Measurements from ENCODE around the gene C1QTNF2.

Gene C1QTNF2, protein sequence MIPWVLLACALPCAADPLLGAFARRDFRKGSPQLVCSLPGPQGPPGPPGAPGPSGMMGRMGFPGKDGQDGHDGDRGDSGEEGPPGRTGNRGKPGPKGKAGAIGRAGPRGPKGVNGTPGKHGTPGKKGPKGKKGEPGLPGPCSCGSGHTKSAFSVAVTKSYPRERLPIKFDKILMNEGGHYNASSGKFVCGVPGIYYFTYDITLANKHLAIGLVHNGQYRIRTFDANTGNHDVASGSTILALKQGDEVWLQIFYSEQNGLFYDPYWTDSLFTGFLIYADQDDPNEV

DNA sequence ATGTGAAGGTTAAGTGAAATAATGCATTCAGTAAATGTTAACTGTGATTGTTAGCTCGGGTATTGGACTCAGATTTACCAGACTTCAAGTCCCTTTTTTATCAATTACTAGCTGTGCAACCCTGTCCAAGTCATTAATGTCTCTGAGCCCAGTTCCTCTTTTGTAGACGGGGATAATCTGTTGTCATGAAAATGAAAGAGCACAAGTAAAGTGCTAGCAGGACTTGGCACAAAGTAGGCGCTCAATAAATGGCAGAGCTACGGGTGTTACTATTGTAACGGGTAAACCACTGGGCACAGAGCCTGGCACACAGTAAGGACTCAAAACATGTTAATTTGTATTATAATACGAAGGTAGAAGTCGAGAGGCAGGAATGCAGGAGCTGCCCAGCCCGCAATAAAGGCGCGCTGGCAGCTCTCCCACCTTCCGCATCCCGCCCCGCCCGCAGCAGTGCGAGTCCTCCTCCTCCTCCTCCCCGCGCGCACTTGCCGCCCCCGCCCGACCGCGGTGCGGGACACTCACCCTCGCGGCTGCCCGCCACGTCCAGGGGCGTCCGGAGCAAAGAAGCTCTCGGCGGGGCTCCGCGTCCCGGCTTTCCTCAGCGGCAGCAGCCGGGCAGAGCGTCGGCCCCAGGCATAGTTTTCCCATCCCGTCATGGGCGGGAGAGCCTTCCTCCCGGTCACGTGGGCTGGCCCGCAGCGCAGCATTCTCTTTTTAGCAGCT lies at the start of gene C1QTNF2:
C1QTNF2 (minus strand) TSS at position 637 of the 723 bp plus-strand sequence. CDS start 15,615 bp downstream, outside the sequence.
- no peak for DNase-seq (ENCODE audit: low spot score)

DNA sequence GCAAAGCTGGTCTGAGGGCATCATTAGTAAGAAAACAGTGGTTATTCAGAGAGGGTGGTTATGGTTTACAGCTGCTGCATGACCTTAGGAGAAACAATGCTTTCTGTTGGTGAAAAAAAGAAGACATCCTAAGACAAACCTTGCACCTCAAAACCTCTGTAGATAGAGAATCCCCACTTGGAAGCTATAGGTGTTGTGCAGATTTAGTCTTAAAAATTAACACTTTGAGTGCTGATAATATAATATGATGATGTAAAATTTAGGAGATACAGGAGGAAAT lies 49.8 kb upstream of the C1QTNF2 start:
- DNase-seq (ENCODE audit: low spot score): no peak

DNA sequence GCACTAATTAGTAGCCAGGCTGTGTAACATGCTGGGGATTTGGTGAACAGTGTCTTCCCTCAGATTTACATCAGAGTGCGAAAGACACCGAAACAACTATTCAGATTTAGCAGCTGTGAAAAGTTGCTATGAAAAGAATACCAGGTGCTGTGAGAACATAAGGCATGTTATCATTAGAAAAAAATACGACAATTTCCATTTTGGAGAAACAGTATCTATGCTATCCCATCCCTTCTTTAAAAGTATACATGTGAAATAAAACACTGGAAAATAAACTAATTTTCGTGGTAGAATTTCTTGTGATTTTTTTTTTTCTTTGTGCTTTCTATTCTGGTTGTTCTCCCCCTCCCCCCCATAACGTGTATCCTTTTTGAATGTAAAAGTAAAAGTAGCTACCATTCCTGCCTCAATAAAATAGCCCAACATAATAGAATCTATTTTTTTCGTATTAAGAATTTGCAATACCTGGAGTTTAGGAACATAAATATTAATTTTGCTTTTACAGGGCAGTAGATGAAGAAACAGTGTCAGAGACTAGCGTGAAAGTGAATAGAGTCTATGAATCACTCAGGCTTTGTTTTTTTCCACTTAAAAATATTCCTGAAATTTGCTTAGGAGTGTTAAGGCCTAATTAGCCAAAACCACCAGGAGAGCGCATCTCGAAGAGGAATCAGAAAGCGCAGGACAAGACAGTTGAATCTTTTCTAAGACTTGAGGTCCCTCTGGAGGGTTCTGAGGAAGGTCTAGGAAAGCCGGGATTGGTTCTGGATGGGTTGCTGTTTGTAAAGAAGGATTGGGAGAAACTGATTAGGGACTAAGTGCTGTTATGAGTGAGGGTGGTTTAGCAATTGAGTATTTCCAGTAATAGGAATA lies 49.3 kb upstream of the C1QTNF2 start:
- no peak for DNase-seq (ENCODE audit: low spot score)

DNA sequence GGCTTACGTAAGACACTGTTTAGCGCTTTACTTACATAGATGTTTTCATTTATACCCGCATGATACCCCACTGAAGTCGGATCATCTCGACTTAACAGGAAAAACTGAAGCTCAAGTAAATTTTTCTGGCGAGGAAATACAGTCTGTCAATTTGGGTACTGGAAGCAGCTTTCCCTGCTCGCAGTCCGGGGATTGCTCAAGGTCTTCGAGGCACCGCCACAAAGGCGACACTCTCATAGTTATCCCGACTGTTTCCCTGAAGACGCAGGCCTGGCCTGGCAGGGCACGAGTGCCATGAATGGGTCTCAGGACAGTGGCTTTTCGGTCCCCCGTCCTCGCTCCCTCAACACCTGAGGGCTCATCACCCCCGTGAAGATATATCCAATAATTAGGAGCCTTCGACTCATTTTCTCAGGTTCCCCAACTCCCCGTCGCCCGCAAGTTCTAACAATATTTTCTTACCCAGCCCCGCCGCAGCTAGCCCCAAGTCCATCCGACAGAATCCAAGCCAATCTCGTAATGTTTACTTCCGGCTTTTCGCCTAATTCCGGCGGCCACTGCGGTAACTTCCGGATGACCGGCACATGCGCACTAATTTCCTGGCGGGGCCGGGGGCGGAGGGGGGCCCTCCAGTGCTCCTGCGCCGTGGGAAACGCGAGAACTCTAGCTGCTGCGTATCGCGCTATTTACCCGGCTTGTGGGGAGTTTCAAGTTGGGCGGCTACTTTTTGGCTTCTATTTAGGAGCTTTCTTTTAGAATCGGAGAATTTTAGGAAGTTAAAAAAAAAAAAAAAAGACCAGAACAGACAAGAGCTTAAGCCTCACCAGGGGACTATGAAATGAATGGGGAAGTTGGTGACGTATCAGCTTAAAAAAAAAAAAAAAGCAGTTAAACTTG lies 48.4 kb upstream of the C1QTNF2 start, which contains the start of gene SLU7:
SLU7 (minus strand) TSS at position 521 of the 897 bp plus-strand sequence. CDS start 3,787 bp downstream, outside the sequence.
- DNase-seq (ENCODE audit: low spot score): peak; percentile 92

DNA sequence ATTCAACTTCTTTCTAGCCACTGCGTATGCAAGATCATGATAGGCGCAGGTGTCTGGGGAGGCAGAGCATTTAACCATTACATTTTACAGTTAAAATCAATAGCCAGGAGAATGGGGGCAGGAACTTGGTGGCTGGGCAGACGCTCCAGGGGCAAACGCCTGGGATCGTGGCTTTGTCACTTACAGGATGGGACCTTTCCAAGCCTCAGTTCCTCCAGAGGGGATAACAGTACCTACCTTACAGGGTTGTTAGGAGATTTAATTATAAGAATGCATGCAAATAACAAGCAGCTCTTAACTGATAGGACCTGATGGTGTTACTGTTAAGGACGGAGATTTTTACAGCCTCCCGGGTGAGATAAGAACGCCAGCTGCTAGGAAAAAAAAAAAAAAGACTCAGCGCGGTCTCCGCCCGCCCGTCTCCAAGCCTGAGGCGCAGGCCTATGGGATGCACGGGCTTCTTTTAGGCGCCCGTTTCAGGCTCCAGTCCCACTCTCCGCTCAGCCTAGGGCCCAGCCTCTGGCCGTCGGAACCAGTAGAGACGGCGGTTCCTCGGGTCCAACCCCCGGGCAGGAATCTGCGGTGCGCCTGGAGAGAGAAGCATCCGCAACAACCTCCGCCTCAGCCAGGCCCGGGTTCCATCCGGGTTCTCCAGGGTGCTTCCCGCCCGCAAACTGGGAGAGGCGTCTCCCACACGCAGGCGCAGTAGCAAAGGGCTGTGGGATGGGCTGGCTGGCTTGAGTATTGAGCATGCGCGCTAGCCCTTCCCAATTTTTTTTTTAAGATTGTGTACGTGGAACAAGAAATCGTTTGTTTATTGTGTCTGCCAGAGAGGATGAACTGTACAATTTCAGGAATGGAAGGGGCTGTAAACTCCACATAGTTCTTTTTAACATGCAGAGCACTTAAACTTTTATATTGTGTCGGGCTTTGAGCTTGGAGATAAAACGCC lies 29.3 kb upstream of the C1QTNF2 start, which contains the start of gene FAM200C:
FAM200C (minus strand) TSS at position 653 of the 952 bp plus-strand sequence. CDS start 4,564 bp downstream, outside the sequence.
- DNase-seq (ENCODE audit: low spot score): peak; percentile 89

DNA sequence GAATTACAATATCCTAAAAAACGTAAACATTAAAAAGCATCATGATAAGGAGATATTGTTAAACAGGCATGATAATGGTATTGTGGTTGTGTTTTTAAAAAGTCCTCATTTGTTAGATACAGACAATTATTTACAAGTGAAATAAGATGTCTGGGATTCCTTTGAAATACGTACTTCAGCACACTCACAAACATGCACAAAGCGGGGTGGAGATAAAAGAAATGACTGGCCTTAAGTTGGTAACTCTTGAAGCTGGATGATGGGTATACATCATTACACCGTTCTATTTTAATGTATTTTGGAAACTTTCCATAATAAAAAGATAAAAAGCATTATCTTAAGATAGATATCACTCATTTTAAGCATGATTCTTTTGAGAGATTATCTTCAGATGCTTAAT lies 28.4 kb upstream of the C1QTNF2 start:
- DNase-seq (ENCODE audit: low spot score): no peak

DNA sequence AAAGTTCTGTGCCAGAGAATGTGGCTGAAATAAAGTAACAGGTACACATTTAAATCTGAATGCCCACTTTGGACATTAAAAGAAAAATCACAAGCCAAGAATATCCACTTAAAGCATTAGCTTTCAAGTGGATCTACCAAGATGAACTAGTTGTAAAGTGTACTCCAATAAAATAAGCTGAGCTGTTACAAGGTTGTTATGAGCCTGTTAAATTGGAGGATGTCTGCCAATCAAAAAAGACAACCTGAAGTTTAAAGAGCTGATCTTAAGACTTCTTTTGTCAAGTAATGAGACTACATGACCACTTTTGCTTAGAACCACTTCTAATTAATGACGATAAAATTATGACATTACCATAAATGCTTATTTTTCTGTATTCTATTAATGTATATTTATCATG lies 27.1 kb upstream of the C1QTNF2 start:
- no peak for DNase-seq (ENCODE audit: low spot score)

DNA sequence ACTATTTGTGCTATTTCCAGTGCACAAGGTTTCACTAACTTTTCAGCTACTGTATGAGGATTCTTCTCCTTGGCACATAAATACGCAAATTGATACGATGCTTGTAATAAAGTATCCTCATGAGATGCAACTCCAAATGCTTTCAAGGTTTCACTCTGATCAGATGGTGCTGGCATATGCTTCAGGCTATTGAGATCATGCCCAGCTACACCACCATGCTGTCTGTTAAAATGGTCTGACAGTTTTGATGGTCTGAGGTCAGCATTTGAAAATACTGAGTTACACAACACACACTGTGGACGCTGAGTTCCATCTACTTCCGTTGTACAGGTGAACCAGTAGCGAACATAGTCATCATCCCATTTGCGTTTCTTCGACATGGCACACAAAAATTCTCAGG lies 24.7 kb upstream of the C1QTNF2 start:
- DNase-seq (ENCODE audit: low spot score): no peak

DNA sequence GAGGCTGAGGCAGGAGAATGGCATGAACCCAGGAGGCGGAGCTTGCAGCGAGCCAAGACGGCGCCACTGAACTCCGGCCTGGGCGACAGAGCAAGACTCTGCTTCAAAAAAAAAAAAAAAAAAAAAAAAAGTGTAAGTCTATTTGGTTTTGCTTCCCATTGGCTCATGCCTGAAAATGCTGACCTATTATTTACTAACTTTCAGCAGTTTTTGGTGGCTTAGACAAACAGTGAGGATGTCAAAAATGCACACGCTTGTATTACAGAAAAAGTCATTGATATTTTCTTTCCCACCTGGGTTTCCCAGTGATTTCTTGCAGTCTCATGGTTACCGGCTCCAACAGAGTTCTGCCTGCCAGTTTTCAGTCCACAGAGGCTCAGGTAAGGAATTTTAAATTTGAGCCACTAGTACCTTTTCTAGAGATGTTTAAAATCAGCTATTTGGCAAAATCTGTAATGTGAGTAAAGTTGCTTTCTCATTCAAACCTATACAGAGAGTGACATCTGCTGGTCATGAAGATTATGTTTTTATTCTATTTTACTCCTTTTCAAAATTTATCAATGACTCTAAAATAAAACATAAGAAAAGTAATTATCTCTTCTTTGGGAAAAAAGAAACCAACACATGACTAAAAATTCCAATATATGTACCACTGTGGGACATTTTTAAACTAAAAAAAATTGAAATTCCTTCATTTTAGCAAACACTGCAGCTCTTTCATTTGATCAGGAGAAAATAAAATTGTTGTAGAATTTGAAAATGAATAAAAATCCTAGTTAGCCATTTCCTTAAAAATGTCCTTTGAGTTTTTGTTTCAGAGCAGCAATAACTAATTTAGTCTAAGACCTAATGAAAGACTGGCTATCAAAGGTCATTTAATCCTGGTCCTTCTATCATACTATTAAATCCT lies 20.6 kb upstream of the C1QTNF2 start:
- DNase-seq (ENCODE audit: low spot score): peak; percentile 14

DNA sequence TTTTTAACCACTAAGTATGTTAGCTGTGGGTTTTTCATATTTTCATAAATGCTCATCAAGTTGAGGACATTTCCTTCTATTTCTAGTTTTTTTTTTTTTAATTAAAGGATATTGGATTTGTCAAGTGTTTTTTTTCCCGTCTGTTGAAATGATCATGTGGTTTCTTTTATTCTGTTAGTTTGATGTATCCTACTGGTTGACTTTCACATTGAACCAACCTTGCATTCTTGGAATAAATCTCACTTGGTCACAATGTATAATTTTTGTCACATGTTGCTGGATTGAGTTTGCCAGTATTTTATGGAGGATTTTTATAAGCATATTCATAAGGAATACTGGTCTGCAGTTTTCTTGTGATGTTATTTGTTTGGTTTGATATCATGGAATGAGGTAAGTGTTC lies 17.0 kb upstream of the C1QTNF2 start:
- no peak for DNase-seq (ENCODE audit: low spot score)

DNA sequence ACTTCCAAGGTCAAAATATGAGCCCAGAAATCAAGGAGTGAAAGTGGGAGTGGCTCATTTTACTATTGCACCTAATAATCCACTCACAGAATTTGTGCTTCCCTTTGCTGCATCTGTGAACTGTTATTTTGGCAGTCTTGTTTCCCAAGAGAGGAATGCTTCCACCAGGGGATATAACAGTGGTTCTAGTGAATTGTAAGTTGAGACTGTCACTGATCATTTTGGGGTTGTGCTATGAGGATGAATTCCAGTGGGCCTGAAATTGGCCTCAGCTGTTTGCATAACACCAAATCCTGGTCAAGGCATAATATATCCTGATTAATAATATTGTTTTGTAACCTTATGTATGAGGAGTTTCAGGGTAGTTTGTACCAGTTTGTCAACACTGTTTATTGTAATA lies 15.1 kb upstream of the C1QTNF2 start:
- DNase-seq (ENCODE audit: low spot score): no peak

DNA sequence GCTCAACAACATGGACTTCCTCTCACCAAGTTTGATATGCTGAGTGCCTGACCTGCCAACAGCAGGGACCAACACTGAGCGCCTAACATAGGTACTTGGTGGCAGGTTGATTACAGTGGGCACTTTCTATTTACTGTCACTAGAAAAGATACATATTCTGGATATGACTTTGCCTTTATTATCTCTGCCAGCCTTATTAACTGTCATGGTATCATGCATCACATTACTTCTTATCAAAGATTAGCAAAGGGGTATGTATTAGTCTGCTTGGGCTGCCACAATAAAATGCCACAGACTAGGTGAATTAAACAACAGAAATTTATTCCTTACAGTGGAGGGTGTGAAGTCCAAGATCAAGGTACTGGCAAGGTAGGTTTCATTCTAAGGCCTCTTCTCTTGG lies 14.3 kb upstream of the C1QTNF2 start:
- no peak for DNase-seq (ENCODE audit: low spot score)

DNA sequence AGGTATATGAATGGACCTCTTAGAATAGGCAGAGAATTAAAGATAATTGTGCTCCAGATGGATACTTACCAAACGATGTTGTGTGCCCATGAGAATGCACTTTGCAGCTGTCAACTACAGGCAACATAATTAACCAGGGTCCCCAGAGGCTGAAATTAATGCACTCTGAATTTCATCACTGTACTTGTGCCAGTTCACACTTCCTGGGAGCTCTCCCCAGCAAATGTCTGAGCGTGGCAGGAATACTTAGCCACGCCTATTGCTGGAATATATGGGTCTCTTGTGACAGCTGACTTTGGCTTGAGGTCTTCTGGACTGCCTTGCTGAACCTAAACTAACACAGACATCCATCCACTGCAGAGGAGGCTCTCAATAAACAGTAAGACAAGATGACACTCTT lies 11.9 kb upstream of the C1QTNF2 start:
- DNase-seq (ENCODE audit: low spot score): no peak

DNA sequence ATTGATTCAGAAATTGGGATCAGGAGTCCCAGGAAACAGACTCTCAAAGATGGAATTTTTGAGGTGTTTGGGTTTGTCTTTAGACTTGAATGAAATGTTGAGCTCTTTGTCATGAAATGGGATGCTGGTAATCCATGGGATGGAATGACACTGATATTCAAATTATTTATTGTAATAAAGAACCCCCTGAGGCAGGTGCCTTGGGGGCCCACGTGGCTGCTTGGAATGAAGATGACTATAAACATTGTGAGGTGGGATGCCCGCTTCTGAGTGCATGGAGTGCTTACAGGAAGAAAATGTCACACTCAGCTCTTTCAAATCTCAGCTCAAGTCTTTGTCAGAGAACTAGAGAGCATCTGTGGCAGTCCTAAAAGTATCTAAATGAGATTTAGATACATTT lies 9.6 kb upstream of the C1QTNF2 start:
- no peak for DNase-seq (ENCODE audit: low spot score)

DNA sequence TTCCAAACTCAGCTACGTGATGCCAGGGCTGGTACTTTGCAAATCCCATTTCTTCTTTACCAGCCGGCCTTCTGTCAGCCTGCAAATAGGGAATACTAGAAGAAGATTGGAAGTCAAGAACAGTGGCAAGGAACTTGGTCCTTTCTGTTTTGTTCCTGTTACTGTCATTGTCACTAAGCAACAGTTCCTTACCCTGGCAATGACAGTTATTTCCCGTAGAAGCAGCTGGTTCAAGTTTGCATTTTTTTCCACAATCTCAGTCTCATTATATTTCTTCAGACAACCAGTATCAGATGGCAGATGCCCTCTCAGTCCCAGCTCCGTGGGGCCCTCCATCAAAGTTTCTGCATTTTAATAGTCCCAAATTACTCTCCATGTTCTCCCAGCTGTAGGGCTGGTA lies 9.1 kb upstream of the C1QTNF2 start:
- DNase-seq (ENCODE audit: low spot score): no peak

DNA sequence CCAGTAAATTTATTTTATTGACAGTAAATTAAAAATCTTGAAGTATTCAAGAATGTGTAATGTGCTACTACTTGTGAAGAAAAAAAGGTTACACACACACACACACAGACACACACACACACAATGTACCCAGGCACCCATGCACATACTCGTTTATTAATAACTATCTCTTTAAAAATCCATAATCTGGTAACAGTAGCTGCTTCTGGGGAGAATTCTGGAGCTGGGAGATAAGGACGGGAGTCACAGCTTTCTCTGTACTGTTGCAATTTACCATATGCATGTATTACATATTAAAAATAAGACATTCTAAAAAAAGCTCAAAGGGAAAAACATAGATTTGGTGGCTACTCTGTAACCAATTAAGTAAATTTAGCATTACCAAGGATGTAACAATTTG lies 7.9 kb upstream of the C1QTNF2 start:
- no peak for DNase-seq (ENCODE audit: low spot score)

DNA sequence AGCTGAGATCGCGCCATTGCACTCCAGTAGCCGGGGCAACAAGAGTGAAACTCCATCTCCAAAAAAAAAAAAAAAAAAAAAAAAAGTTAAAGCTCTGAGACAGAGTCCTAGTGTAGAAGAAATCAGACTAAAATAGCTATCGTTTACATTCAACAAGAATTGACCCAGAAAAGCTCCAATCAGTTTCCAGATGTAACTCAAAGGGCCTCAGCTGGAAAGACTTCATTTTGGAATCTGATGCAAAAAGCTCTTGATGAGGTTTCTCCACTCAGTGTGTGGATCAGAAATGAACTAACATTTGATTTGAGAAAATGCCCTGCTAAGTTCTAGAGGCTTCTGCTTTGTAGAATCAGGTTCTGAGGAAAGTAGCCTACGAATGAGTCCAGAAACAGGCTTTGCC lies 7.2 kb upstream of the C1QTNF2 start:
- no peak for DNase-seq (ENCODE audit: low spot score)

DNA sequence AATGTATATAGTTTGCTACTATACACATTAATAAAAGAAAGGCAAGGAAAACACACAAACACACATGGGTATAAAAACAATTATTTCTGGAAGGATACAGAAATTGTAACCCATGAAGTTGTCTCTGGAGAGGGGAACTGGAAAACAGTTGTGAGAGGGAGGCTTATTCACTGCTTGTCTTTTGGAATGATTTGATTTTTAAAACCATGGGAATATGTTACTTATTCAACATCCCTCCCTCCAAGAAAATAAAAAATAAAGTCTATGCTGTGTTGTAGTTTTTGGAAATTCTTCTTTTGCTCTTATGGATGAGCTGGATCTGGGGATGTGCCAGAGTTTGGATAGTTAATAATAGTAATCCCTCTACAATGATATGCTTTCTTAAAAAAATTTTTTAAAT lies 6.0 kb upstream of the C1QTNF2 start:
- no peak for DNase-seq (ENCODE audit: low spot score)

DNA sequence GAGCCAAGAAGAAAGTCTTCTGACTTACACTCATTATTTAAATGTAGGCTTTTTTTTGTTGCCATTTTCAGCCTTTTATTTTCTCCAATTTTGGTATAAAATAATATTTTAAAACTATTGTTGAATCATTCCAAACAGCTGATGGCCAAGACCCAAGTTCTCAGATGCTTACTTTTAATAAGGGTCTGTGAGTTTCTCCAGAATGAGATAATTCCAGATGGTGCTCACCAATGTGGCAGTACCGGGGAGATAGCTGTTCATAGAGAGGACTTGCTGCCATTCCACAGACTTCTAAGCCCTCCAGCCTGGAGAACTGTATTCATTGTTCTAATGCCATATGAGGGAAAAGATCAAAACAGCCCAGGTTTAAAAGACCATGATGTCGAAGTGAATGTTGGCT lies 5.3 kb upstream of the C1QTNF2 start:
- no peak for DNase-seq (ENCODE audit: low spot score)
